IMR-90 (cell line): ENCODE measurements around the gene GNAT2. TPM values are rescaled to one million over a fixed set of nuclear protein-coding genes. Genes with fewer than 3 reads are reported as not detected.

Experiments
- ATAC-seq: fragments of 200-7000 bp; cut with Tn5 transposase; 2 replicates; pipeline ENCODE4 v1.9.1; 2020; ENCODE audit warnings: low read depth, mild to moderate bottlenecking, moderate library complexity
- BruUV-seq: library from RNA; stranded (reverse); fragments of 400-500 nt; replicated peaks from 2 replicates; lab custom pipeline; 2021; lab: Mats Ljungman, UMichigan
- CTCF ChIA-PET: fragments of 300-600 bp; formaldehyde crosslinking; extraction: SDS; loops from one replicate; lab custom pipeline; 2021; ENCODE audit warnings: antibody characterized with exemption; lab: Yijun Ruan, JAX
- POLR2A ChIA-PET: fragments of 300-600 bp; sonication (Branson Sonifier 250); formaldehyde crosslinking; loops from one replicate; lab custom pipeline; 2022; ENCODE audit warnings: antibody characterized with exemption; ENCODE audit not compliant: unreplicated experiment; lab: Charles Lee
- DNase-seq: peaks from one replicate; pipeline ENCODE4 v3.0.0; 2013
- H2AFZ ChIP-seq: replicated peaks from 2 replicates; pipeline ENCODE3; 2013; ENCODE audit warnings: low read length, mild to moderate bottlenecking; ENCODE audit not compliant: poor library complexity
- H2AK5ac ChIP-seq: 2 replicates; pipeline ENCODE4 v1.6.1; 2013; ENCODE audit warnings: low read depth, low read length, inconsistent platforms
- H2AK9ac ChIP-seq: replicated peaks from 2 replicates; pipeline ENCODE3; 2013; ENCODE audit warnings: mild to moderate bottlenecking, low read depth, low read length, moderate library complexity; ENCODE audit not compliant: poor library complexity
- H2BK120ac ChIP-seq: 2 replicates; pipeline ENCODE4 v1.6.1; 2013; ENCODE audit warnings: low read depth, low read length, inconsistent platforms
- H2BK15ac ChIP-seq: 3 replicates; pipeline ENCODE4 v1.6.1; 2013; ENCODE audit warnings: low read depth, low read length, inconsistent platforms
- H2BK20ac ChIP-seq: 2 replicates; pipeline ENCODE4 v1.6.1; 2013; ENCODE audit warnings: low read depth, mild to moderate bottlenecking, inconsistent platforms, low read length, moderate library complexity
- H2BK5ac ChIP-seq: 2 replicates; pipeline ENCODE4 v1.6.1; 2013; ENCODE audit warnings: mild to moderate bottlenecking, low read depth, low read length, inconsistent platforms; ENCODE audit not compliant: poor library complexity, severe bottlenecking
- H3K14ac ChIP-seq: replicated peaks from 2 replicates; pipeline ENCODE4 v1.6.1; 2013; ENCODE audit warnings: low read depth, low read length, inconsistent platforms
- H3K18ac ChIP-seq: 2 replicates; pipeline ENCODE4 v1.6.1; 2013; ENCODE audit warnings: low read depth, low read length, control low read depth
- H3K23ac ChIP-seq: 2 replicates; pipeline ENCODE4 v1.6.1; 2013; ENCODE audit warnings: low read depth, low read length, inconsistent platforms
- H3K27ac ChIP-seq: 2 replicates; pipeline ENCODE4 v1.5.1; 2013; ENCODE audit warnings: mild to moderate bottlenecking, control low read depth, low read length; ENCODE audit not compliant: insufficient read depth
- H3K27me3 ChIP-seq: 2 replicates; pipeline ENCODE4 v1.6.1; 2013; ENCODE audit warnings: low read length; ENCODE audit not compliant: control insufficient read depth, insufficient read depth
- H3K36me3 ChIP-seq: 2 replicates; pipeline ENCODE4 v1.6.1; 2013; ENCODE audit warnings: low read length, mixed read lengths; ENCODE audit not compliant: control insufficient read depth, insufficient read depth
- H3K4ac ChIP-seq: 2 replicates; pipeline ENCODE4 v1.6.1; 2013; ENCODE audit warnings: low read depth, low read length, inconsistent platforms
- H3K4me1 ChIP-seq: 2 replicates; pipeline ENCODE4 v1.6.1; 2013; ENCODE audit warnings: low read length, mixed read lengths; ENCODE audit not compliant: control insufficient read depth, insufficient read depth
- H3K4me2 ChIP-seq: 2 replicates; pipeline ENCODE4 v1.6.1; 2013; ENCODE audit warnings: low read depth, mild to moderate bottlenecking, control low read depth, low read length, moderate library complexity
- H3K4me3 ChIP-seq: 2 replicates; pipeline ENCODE4 v1.5.1; 2013; ENCODE audit warnings: low read depth, mild to moderate bottlenecking, control low read depth, low read length, moderate library complexity; ENCODE audit not compliant: insufficient read depth
- H3K56ac ChIP-seq: 2 replicates; pipeline ENCODE4 v1.6.1; 2013; ENCODE audit warnings: low read length, inconsistent platforms; ENCODE audit not compliant: insufficient read depth; ENCODE audit errors: extremely low read depth
- H3K79me1 ChIP-seq, 2 experiments: 2 replicates each; pipeline ENCODE4 v1.6.1; 2013; ENCODE audit warnings: low read length in 2 of 2, inconsistent platforms in 1 of 2, low read depth in 1 of 2
- H3K9ac ChIP-seq: 2 replicates; pipeline ENCODE4 v1.6.1; 2013; ENCODE audit warnings: low read depth, low read length, control low read depth
- H3K9me1 ChIP-seq: 2 replicates; pipeline ENCODE4 v1.6.1; 2013; ENCODE audit warnings: low read length, inconsistent platforms; ENCODE audit not compliant: insufficient read depth
- H3K9me3 ChIP-seq: 2 replicates; pipeline ENCODE4 v1.6.1; 2013; ENCODE audit warnings: low read length; ENCODE audit not compliant: control insufficient read depth, insufficient read depth
- H4K20me1 ChIP-seq: 2 replicates; pipeline ENCODE4 v1.6.1; 2013; ENCODE audit warnings: low read length, inconsistent platforms; ENCODE audit not compliant: insufficient read depth
- H4K5ac ChIP-seq: 2 replicates; pipeline ENCODE4 v1.6.1; 2013; ENCODE audit warnings: mild to moderate bottlenecking, low read depth, low read length, control low read depth
- H4K8ac ChIP-seq, 2 experiments: 2 replicates each; pipeline ENCODE4 v1.6.1; 2013; ENCODE audit warnings: low read depth in 2 of 2, low read length in 2 of 2, control low read depth in 1 of 2, inconsistent platforms in 1 of 2
- H4K91ac ChIP-seq: 2 replicates; pipeline ENCODE4 v1.6.1; 2013; ENCODE audit warnings: low read depth, low read length, inconsistent platforms; ENCODE audit not compliant: insufficient read depth
- BHLHE40 ChIP-seq: fragments of 150-350 bp; IDR thresholded peaks from 2 replicates; pipeline ENCODE4 v1.6.1; 2016; ENCODE audit warnings: mild to moderate bottlenecking, low read depth, low read length
- CTCF ChIP-seq: conservative IDR thresholded peaks from 2 replicates; pipeline ENCODE4 v1.5.1; 2012; ENCODE audit warnings: mild to moderate bottlenecking, low read depth, low read length, improper control_type of control experiment
- ELK1 ChIP-seq: fragments of 150-350 bp; IDR thresholded peaks from 2 replicates; pipeline ENCODE4 v1.6.1; 2016; ENCODE audit warnings: low read depth, mild to moderate bottlenecking, low read length, moderate library complexity, borderline replicate concordance
- NFE2L2 ChIP-seq: fragments of 150-350 bp; IDR thresholded peaks from 2 replicates; pipeline ENCODE4 v1.6.1; 2016; ENCODE audit warnings: low read depth, mild to moderate bottlenecking, low read length
- POLR2A ChIP-seq: IDR thresholded peaks from 2 replicates; pipeline ENCODE4 v1.6.1; 2012; ENCODE audit warnings: mild to moderate bottlenecking, low read depth, low read length
- RAD21 ChIP-seq: IDR thresholded peaks from 2 replicates; pipeline ENCODE4 v1.6.1; 2012; ENCODE audit warnings: low read length, improper control_type of control experiment
- RCOR1 ChIP-seq: IDR thresholded peaks from 2 replicates; pipeline ENCODE4 v1.6.1; 2012; ENCODE audit warnings: mild to moderate bottlenecking, low read length, improper control_type of control experiment; ENCODE audit not compliant: insufficient replicate concordance
- RFX5 ChIP-seq: IDR thresholded peaks from 2 replicates; pipeline ENCODE4 v1.8.0; 2012; ENCODE audit warnings: low read depth, mild to moderate bottlenecking, low read length, moderate library complexity
- SMC3 ChIP-seq: fragments of 150-350 bp; IDR thresholded peaks from 2 replicates; pipeline ENCODE4 v1.6.1; 2016; ENCODE audit warnings: low read depth, mild to moderate bottlenecking, antibody characterized with exemption, low read length, moderate library complexity
- WGBS, 2 experiments: methylation state at CpG; one replicate each; pipeline versions ENCODE4 v1.1.5 to v1.1.7; 2013; ENCODE audit warnings: missing lambda C conversion rate in 2 of 2; ENCODE audit not compliant: insufficient read length in 1 of 2; ENCODE audit errors: extremely low coverage in 2 of 2; 5-methylcytosine and 5-hydroxymethylcytosine counted together
- dilution Hi-C: fragments of 300-500 bp; cut with HindIII; formaldehyde crosslinking; loops from one replicate; pipeline ENCODE4 v1.14.3; 2018; ENCODE audit warnings: low sequenced_read_pairs; ENCODE audit not compliant: unreplicated experiment
- in situ Hi-C: fragments of 300-500 bp; cut with MboI; formaldehyde crosslinking; loops from 3 replicates; pipeline ENCODE4 v1.14.3; 2019; ENCODE audit warnings: low sequenced_read_pairs, inconsistent platforms, mixed read lengths
- intact Hi-C: fragments of 100-400 bp; cut with micrococcal nuclease; formaldehyde crosslinking; loops from 2 replicates; pipeline ENCODE4 v1.10.0; 2022
- polyA plus RNA-seq, 3 experiments: library from polyadenylated mRNA; depleted of rRNA; stranded (reverse); fragments of >200 nt; gene quantifications; 2 replicates each; pipeline ENCODE4 v1.2.3, GENCODE V29; 2012; ENCODE audit warnings: low replicate concordance in 1 of 3
- total RNA-seq: library from RNA; depleted of rRNA; stranded (reverse); fragments of >200 nt; gene quantifications from 2 replicates; pipeline ENCODE4 v1.2.3, GENCODE V29; 2012

GNAT2 gene
- total and polyA plus RNA-seq, 2 of the 4 experiments (the other 2 are of a cell fraction), result 0.17 to 0.36 TPM

GRCh38 chr1:109573785-109574184 lies 45.6 kb downstream of the GNAT2 start:
- intact Hi-C loops (no loop called here), in situ Hi-C loops (no loop called here), dilution Hi-C loops (no loop called here)
- TF ChIP-seq POLR2A (no peak), CTCF (no peak), RCOR1 (no peak), RFX5 (no peak), NFE2L2 (no peak), SMC3 (no peak), BHLHE40 (no peak), ELK1 (no peak), RAD21 (no peak)
- H3K4me3 ChIP-seq, result no peak overlapping the region
- no peak overlapping the region for H2AK5ac ChIP-seq
- no peak overlapping the region for H3K4ac ChIP-seq
- H3K9me3 ChIP-seq, result no peaks in the 10 kb centered on the region
- H2BK5ac ChIP-seq, result no peak overlapping the region
- no peak overlapping the region for H3K27ac ChIP-seq
- no peak overlapping the region for H3K56ac ChIP-seq
- ATAC-seq (peak; percentile 69), DNase-seq (peak; percentile 65)
- no peak overlapping the region for H2AFZ ChIP-seq
- H2BK15ac ChIP-seq, result no peak overlapping the region
- no CpG with 5 or more reads among the region's 2 CpGs for WGBS, 2 experiments
- no peak overlapping the region for H4K5ac ChIP-seq
- no peaks in the 10 kb centered on the region for H3K27me3 ChIP-seq
- BruUV-seq, result no TSS peak
- no peak overlapping the region for H3K9ac ChIP-seq
- H4K91ac ChIP-seq, result no peak overlapping the region
- ChIA-PET CTCF (interaction anchor here (0.8 to 0.9 kb wide), 2 partner anchors 13 to 41 kb away, joined by 3 read pairs; no protein-coding TSS in a partner anchor), POLR2A (no interaction called here)
- no peak overlapping the region for H2BK120ac ChIP-seq
- peaks cover 9% of the 10 kb centered on the region; the same call in 1 of the 2 replicates for H3K4me1 ChIP-seq
- H3K79me1 ChIP-seq, result peaks cover 34 to 75% of the 10 kb centered on the region in 2 experiments
- H4K8ac ChIP-seq, result no peak overlapping the region
- peaks cover 9% of the 10 kb centered on the region for H3K9me1 ChIP-seq
- no peak overlapping the region for H3K14ac ChIP-seq
- H3K4me2 ChIP-seq, result no peak overlapping the region
- H2AK9ac ChIP-seq, result no peak overlapping the region
- no peak overlapping the region for H3K23ac ChIP-seq
- H3K18ac ChIP-seq, result no peak overlapping the region
- H2BK20ac ChIP-seq, result no peak overlapping the region
- H4K20me1 ChIP-seq, result peaks cover 61% of the 10 kb centered on the region
- H3K36me3 ChIP-seq, result peaks cover 6% of the 10 kb centered on the region; the same call in 1 of the 2 replicates
